Measurements from ENCODE around the gene RNF44. TPM values are rescaled to one million over a fixed set of nuclear protein-coding genes. Genes with fewer than 3 reads are reported as not detected.
"Not testable (repeated sequence)": the region's sequence is repeated elsewhere in the genome, so short reads cannot be mapped to it uniquely, and the experiment has no call there.

RNF44 gene
- total RNA-seq, 1 donor from 2014 or later, result 74.0 TPM

DNA sequence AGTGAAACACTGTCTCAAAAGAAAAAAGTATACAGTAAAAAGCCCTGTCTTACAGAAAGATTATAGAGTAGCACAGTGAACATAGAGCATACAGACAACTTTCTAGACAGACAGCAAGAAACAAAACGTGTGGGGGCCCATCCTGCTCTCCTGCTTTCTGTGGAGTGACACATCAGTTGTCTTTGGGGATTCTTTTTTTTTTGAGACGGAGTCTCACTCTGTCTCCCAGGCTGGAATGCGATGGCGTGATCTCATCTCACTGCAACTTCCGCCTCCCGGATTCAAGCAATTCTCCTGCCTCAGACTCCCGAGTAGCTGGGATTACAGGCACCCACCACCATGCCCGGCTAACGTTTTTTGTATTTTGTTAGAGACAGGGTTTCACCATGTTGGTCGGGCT is 26.8 kb upstream of the RNF44 start:
- Mint-ChIP-seq H3K27me3 (peaks cover 3% of the 10 kb centered on the region), H3K4me1 (peaks cover 18% of the 10 kb centered on the region), H3K36me3 (ENCODE audit: low read depth) (no peaks in the 10 kb centered on the region), H3K4me3 (no peak overlapping the region), H3K27ac (no peak overlapping the region), H3K9me3 (no peaks in the 10 kb centered on the region)
- no peak for DNase-seq
- intact Hi-C loops (cut with micrococcal nuclease), result no loop called here

DNA sequence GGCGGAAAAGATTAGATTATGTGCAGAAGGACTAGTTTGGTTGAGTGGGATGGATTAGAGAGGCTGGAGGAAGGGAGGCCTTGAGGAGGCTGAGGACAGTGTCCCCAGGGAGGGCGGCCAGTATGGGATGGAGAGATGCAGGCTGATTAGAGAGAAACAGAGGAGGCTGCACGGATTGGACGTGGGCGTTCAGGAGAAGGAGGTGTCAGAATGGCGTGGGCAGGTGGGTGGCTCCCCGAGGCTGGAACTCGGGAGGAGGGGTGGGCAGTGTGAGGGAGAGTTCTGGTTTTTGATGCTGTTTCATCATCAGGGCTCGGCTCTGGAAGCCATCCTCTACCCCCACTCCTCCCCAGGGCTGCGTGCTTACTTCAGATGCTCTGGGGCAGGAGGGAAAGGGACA is 25.0 kb upstream of the RNF44 start:
- intact Hi-C loops (cut with micrococcal nuclease), result no loop called here

DNA sequence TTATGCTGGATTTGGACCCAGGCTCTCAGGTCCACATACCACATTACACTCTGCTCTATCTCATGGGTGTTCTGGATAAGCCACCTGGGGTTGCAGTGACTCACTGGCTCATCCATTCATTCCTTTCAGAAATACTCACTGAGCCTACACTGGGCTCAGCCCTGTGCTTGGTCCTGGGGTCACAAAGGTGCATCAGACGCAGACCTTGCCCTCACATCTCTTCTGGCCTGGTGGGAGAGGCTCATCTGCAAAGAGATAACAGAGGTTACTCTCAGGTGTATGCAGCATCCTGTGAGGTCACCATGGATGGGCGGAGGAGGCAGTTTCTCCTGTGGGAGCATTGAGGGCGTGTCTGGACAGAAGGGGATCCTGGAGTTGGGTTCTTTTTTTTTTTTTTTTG is 24.1 kb upstream of the RNF44 start:
- Mint-ChIP-seq H3K27me3 (peaks cover 3% of the 10 kb centered on the region), H3K9me3 (no peaks in the 10 kb centered on the region), H3K27ac (no peak overlapping the region), H3K4me1 (peaks cover 23% of the 10 kb centered on the region), H3K36me3 (ENCODE audit: low read depth) (peaks cover 1% of the 10 kb centered on the region), H3K4me3 (no peak overlapping the region)
- DNase-seq, result no peak
- intact Hi-C loops (cut with micrococcal nuclease), result no loop called here

More for the DNA sequence above, 25.0 kb upstream of the RNF44 start:
- no peaks in the 10 kb centered on the region for H3K36me3 Mint-ChIP-seq (ENCODE audit: low read depth)
- H3K27ac Mint-ChIP-seq, result no peak overlapping the region
- H3K27me3 Mint-ChIP-seq, result peaks cover 3% of the 10 kb centered on the region
- H3K4me3 Mint-ChIP-seq, result no peak overlapping the region
- DNase-seq, result no peak
- no peaks in the 10 kb centered on the region for H3K9me3 Mint-ChIP-seq
- H3K4me1 Mint-ChIP-seq, result peaks cover 18% of the 10 kb centered on the region

DNA sequence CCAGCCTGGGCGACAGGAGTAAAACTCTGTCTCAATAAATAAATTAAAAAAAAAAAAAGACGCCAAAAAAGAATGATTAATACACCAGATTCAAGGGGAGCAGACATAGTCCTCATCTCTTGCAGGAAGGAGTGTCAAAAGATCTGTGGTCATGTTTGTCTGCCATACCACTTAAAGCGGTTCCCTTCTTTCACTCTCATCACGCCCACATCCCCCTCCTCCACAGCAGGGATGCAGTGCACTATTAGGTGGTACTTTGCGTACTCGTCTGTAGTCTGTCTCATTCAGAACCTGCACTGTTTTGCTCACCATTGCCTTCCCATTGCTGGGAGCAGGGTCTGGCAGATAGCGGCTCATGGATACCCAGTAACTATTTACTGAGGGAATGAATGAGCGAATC is 23.2 kb upstream of the RNF44 start:
- H3K4me1 Mint-ChIP-seq, result peaks cover 26% of the 10 kb centered on the region
- no peaks in the 10 kb centered on the region for H3K9me3 Mint-ChIP-seq
- peaks cover 1% of the 10 kb centered on the region for H3K36me3 Mint-ChIP-seq (ENCODE audit: low read depth)
- intact Hi-C loops (cut with micrococcal nuclease), result no loop called here
- H3K27me3 Mint-ChIP-seq, result peaks cover 3% of the 10 kb centered on the region
- H3K27ac Mint-ChIP-seq, result no peak overlapping the region
- no peak overlapping the region for H3K4me3 Mint-ChIP-seq
- DNase-seq, result no peak

DNA sequence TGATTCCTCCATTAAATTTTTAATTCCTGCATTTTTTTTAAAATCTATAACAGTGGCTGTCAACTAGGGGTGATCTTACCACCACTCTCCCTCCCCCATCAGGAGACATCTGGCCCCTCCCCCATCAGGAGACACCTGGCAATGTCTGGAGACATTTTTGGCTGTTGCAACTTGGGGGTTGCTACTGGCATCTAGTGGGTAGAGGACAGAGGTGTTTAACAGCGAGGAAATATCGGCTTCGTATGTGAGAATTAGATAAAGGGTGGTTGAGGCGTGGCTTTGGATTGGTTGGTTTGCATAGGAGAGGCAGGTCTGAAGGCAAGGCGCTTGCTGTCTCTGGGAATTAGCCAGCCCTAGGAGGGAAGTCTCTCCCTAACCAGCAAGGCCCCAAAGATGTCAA is 22.5 kb upstream of the RNF44 start:
- DNase-seq, result no peak
- Mint-ChIP-seq H3K27ac (no peak overlapping the region), H3K4me1 (peaks cover 33% of the 10 kb centered on the region), H3K27me3 (peaks cover 3% of the 10 kb centered on the region), H3K4me3 (no peak overlapping the region), H3K9me3 (no peaks in the 10 kb centered on the region), H3K36me3 (ENCODE audit: low read depth) (peaks cover 1% of the 10 kb centered on the region)
- intact Hi-C loops (cut with micrococcal nuclease), result no loop called here

DNA sequence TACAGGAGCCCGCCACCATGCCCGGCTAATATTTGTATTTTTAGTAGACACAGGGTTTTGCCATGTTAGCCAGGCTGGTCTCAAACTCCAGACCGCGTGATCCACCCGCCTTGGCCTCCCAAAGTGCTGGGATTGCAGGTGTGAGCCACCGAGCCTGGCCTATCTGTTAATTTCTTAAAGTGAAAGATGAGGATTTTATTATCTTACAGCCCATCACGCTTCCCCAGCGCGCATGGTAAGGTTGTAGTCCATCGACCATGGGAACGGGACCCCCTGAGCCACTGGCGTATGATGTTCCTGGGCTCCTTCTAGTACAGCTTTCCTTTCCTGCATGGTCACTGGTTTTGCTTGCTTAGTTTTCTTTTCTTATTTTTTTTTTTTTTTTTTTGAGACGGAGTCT is 20.6 kb upstream of the RNF44 start:
- Mint-ChIP-seq H3K4me3 (no peak overlapping the region), H3K27me3 (peaks cover 3% of the 10 kb centered on the region), H3K36me3 (ENCODE audit: low read depth) (peaks cover 1% of the 10 kb centered on the region), H3K9me3 (no peaks in the 10 kb centered on the region), H3K4me1 (peaks cover 45% of the 10 kb centered on the region), H3K27ac (no peak overlapping the region)
- DNase-seq, result no peak
- intact Hi-C loops (cut with micrococcal nuclease), result no loop called here

DNA sequence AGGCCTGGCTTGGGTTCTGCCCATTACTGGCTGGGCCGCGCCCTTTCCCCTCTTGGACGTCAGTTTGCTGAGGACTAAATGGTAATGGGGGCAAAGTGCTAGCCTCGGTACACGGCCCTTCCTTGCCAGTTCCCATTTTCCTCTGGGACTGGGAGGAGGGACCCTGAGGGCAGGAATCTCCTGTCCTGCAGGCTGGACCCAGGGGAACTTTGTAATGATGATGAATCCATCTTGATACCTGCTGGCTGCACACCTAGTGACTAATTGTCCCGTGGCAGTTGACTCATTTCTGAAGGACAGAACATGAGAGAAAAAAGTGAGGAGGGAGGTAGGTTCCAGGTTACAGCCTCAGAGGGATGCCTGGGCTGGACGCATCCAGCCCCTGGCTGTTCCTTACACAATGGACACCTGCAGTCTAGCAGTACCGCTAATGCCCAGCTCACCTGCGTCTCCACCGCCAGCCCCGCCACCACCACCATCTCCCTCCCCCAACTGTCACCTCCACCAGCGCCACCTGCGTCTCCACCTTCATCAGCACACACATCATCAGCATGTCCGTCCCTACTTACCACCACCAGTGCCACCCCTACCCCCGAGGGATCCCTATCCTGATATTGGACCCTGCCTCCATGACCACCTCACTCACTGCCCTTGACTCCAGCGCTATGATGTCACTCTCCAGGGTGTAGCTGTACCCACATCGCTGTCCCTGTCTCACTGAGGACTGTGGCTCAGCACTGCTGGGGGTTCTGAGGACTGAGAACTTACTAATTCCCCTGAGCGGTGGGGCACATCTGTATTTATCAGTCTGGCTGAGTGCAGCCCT is 16.3 kb upstream of the RNF44 start:
- H3K36me3 Mint-ChIP-seq (ENCODE audit: low read depth), result peaks cover 1% of the 10 kb centered on the region
- no peaks in the 10 kb centered on the region for H3K27me3 Mint-ChIP-seq
- no peak overlapping the region for H3K27ac Mint-ChIP-seq
- peaks cover 30% of the 10 kb centered on the region for H3K4me1 Mint-ChIP-seq
- no peak overlapping the region for H3K4me3 Mint-ChIP-seq
- no peak for DNase-seq
- H3K9me3 Mint-ChIP-seq, result no peaks in the 10 kb centered on the region
- intact Hi-C loops (cut with micrococcal nuclease), result no loop called here

DNA sequence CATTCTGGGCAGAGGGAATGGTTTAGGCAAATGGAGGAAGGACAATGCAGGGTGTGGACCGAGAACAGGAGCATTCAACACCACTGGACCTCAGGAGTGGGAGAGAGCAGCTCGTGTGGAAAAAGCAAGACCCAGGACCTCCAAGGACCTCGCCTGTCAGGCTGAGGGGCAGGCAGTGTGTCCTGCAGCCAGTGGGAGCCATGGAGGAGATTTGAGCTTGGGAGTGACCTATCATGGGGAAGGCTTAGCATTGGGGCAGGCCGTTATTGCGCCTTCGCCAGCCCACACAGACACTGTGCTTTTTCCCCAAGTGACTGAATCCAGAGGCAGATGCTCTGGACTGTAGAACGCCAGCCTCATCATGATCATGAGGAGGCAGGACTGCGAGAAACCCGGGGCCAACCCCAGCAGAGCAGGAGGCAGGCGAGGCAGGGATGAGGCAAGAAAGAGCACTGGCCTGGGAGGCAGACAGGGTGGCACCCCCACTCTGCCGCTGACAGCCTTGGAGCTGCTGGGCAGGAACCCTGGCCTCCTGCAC is 15.2 kb upstream of the RNF44 start:
- H3K4me1 Mint-ChIP-seq, result peaks cover 35% of the 10 kb centered on the region
- no peak overlapping the region for H3K27ac Mint-ChIP-seq
- no peaks in the 10 kb centered on the region for H3K9me3 Mint-ChIP-seq
- no peak overlapping the region for H3K4me3 Mint-ChIP-seq
- no peak for DNase-seq
- intact Hi-C loops (cut with micrococcal nuclease), result no loop called here
- peaks cover 1% of the 10 kb centered on the region for H3K36me3 Mint-ChIP-seq (ENCODE audit: low read depth)
- H3K27me3 Mint-ChIP-seq, result no peaks in the 10 kb centered on the region

DNA sequence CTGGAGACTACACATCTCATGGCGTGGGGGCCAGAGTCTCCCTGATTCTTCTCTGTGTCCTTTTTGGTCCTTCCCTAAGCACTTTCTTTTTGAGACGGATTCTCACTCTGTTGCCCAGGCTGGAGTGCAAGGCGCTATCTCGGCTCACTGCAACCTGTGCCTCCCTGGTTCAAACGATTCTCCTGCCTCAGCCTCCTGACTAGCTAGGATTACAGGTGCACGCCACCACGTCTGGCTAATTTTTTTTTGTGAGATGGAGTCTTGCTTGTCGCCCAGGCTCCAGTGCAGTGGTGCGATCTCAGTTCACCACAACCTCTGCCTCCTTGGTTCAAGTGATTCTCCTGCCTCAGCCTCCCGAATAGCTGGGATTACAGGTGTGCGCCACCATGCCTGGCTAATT is 13.7 kb upstream of the RNF44 start:
- Mint-ChIP-seq H3K4me1 (peaks cover 29% of the 10 kb centered on the region), H3K4me3 (peak overlapping the region; percentile 17)
- H3K27me3 Mint-ChIP-seq; H3K27ac Mint-ChIP-seq; intact Hi-C loops (cut with micrococcal nuclease); H3K36me3 Mint-ChIP-seq (ENCODE audit: low read depth); DNase-seq; H3K9me3 Mint-ChIP-seq: not testable (repeated sequence)

DNA sequence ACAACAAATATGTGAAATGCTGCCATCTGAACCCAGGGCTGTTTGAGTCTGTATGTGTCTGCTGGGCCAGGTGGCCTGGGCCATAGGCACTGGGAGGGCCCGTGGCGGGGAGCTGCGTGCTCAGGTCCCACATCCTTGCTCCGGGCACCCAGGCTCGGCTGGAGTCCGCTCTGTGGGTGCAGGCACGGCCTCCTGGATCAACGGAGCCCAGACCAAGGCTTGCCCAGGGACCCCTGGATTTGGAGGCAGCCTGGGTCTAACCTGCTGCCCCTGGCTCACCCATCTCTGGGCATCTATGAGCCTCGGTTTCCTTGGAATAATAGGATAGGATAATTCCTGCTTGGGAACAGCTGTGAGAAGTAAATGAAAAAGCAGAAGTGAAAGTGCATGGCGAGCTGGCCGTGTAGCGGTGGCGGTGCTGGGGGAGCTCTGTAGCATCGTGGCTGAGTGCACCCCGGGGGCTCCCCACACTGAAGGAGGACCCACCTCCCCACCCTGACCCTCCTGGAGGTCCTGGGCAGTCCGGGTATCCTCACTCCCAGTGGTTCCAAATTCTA is 13.2 kb upstream of the RNF44 start:
- Mint-ChIP-seq H3K4me1 (peaks cover 25% of the 10 kb centered on the region), H3K4me3 (peak overlapping the region; percentile 32), H3K27me3 (no peaks in the 10 kb centered on the region), H3K27ac (no peak overlapping the region), H3K36me3 (ENCODE audit: low read depth) (no peaks in the 10 kb centered on the region), H3K9me3 (no peaks in the 10 kb centered on the region)
- intact Hi-C loops (cut with micrococcal nuclease), result no loop called here
- no peak for DNase-seq

DNA sequence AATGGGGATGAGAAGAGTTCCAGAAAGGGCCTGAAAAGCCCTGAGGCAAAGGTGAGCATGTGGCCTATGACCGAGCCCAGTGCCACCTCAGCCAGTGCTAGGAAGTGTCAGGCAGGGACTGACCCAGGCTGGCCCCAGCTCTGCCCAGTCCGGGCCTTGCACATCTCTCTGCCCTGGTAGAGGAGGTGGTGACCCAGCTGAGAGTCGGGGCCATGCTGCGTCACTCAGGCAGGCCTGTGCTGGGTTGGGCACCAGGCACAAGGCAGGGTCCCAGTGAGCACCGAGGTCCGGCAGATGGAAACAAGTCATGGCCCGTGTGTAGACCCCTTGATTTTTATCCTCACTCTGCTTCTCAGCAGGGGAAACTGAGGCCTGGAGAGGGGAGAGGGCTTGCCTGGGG is 12.7 kb upstream of the RNF44 start:
- no peak overlapping the region for H3K4me3 Mint-ChIP-seq
- H3K36me3 Mint-ChIP-seq (ENCODE audit: low read depth), result no peaks in the 10 kb centered on the region
- H3K9me3 Mint-ChIP-seq, result no peaks in the 10 kb centered on the region
- DNase-seq, result no peak
- intact Hi-C loops (cut with micrococcal nuclease), result no loop called here
- no peak overlapping the region for H3K27ac Mint-ChIP-seq
- H3K4me1 Mint-ChIP-seq, result peaks cover 21% of the 10 kb centered on the region
- no peaks in the 10 kb centered on the region for H3K27me3 Mint-ChIP-seq

DNA sequence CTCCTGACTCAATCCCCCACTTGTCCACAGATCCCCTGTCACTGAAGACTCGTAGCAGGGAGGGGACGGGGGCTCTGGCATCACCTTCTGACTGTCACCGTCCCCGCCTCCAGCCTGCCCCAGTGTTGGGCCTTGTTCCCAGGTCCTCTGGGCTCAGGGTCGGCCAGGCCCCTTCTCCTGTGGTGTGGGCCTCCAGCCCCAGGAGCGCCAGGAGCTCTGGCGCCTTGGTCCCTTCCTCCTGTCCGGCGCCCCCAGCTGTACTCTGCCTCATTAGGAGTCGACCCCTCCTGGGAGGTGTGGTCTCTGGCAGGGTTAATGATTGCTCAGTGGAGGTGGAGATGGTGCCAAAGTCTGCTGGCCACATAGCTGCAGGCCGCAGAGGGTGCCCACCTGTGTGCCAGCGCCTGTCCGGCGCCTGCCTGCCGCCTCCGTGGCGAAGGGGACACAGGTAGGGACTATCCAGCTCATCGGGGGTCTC is 11.8 kb upstream of the RNF44 start, which contains the start of gene CDHR2:
Gene CDHR2 (plus strand): TSS at position 376 of the 478 bp plus-strand sequence. CDS start 16,011 bp downstream, outside the sequence.
- no peaks in the 10 kb centered on the region for H3K9me3 Mint-ChIP-seq
- no peak within 1 kb of the TSS for H3K27ac Mint-ChIP-seq
- peaks cover 23% of the 10 kb centered on the region for H3K4me1 Mint-ChIP-seq
- DNase-seq, result no peak
- H3K4me3 Mint-ChIP-seq, result no peak within 1 kb of the TSS
- intact Hi-C loops (cut with micrococcal nuclease), result no loop called here
- H3K36me3 Mint-ChIP-seq (ENCODE audit: low read depth), result no peaks in the 10 kb centered on the region
- H3K27me3 Mint-ChIP-seq, result no peaks in the 10 kb centered on the region

DNA sequence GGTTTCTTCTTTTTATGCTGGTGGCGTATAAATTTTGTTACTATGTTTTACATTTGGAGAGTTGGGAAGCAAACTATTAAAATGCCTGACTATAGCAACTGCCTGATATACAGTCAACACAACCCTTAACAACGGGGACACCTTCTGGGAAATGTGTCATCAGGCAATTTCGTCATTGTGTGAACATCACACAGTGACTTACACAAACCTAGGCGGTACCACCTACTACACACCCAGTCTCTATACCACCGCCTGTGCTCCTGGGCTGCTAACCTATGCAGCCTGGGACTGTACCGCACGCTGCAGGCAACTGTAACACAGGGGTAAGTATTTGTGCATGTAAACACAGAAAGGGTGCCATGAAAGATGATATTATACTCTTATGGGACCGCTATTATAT is 10.6 kb upstream of the RNF44 start:
- no peaks in the 10 kb centered on the region for H3K9me3 Mint-ChIP-seq
- no peaks in the 10 kb centered on the region for H3K27me3 Mint-ChIP-seq
- peak overlapping the region; percentile 47 for H3K27ac Mint-ChIP-seq
- intact Hi-C loops (cut with micrococcal nuclease), result no loop called here
- no peak for DNase-seq
- no peaks in the 10 kb centered on the region for H3K36me3 Mint-ChIP-seq (ENCODE audit: low read depth)
- H3K4me1 Mint-ChIP-seq, result peaks cover 16% of the 10 kb centered on the region
- no peak overlapping the region for H3K4me3 Mint-ChIP-seq

DNA sequence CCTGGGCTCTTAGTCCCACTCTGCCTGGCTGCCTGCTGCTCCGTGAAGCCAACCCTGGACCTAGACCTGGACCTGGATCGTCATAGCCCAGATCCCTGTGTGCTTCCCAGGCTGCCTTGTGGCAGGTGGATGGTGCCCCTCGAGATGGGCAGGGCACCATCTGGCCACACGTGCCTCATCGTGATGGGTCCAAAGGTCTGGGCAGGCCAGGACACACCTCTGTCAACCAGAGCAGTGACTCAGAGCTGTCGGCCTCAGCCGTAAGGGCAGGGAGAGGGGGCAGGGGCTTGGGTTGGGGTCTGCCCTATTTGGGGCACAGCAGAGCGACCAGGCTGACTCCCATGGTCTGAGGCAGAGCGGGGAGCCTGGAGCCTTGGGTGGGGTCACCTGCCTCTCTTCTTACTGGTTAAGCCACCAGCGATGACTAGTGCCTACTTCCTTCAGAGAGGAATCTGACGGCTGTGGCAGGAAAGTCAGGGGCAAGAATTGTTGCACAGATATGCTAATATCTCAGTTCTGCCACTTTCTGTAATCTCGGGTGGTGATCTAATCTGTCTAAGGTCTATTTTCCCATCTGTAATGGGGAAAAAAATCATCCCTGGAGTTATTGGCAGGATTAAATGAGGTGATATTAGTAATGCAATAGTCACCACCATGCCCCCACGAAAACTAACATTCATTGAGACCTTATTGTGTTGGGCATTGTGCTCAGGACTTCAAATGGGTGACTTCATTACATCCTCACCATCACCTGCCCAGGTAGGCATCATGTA is 8.7 kb upstream of the RNF44 start:
- H3K27me3 Mint-ChIP-seq, result no peaks in the 10 kb centered on the region
- H3K27ac Mint-ChIP-seq, result no peak overlapping the region
- no peaks in the 10 kb centered on the region for H3K9me3 Mint-ChIP-seq
- peaks cover 32% of the 10 kb centered on the region for H3K4me1 Mint-ChIP-seq
- no peak for DNase-seq
- intact Hi-C loops (cut with micrococcal nuclease), result no loop called here
- no peaks in the 10 kb centered on the region for H3K36me3 Mint-ChIP-seq (ENCODE audit: low read depth)
- no peak overlapping the region for H3K4me3 Mint-ChIP-seq

Data from activated CD4-positive, alpha-beta T cell treated with anti-CD3 and anti-CD28 coated beads, Interleukin-2, amount 10 ng/mL, durations not matched to agents 24 days and 14 days (primary cell).